RPMI8226 (cell line): Measurements from ENCODE around the gene ZNF407.

Experiments
- DNase-seq: peaks from one replicate; pipeline ENCODE4 v3.0.0-alpha.2; 2015

ZNF407 gene

GRCh38 chr18:74834424-74835309 lies 237.0 kb downstream of the ZNF407 start:
- DNase-seq = no peak

GRCh38 chr18:74836296-74837139 lies 238.8 kb downstream of the ZNF407 start:
- DNase-seq = peak; percentile 24

- no peak for DNase-seq
Observed at GRCh38 chr18:74840492-74841167, 243.0 kb downstream of the ZNF407 start.

GRCh38 chr18:74841248-74841647 lies 243.6 kb downstream of the ZNF407 start:
- DNase-seq = no peak

- no peak for DNase-seq
Observed at GRCh38 chr18:74849301-74849700, 251.6 kb downstream of the ZNF407 start.

- DNase-seq = no peak
Observed at GRCh38 chr18:74856434-74856833, 258.8 kb downstream of the ZNF407 start.

- DNase-seq = no peak
Observed at GRCh38 chr18:74856928-74857327, 259.3 kb downstream of the ZNF407 start.

- no peak for DNase-seq
Observed at GRCh38 chr18:74857901-74858300, 260.2 kb downstream of the ZNF407 start.

GRCh38 chr18:74861154-74861553 lies 263.5 kb downstream of the ZNF407 start:
- no peak for DNase-seq

- no peak for DNase-seq
Observed at GRCh38 chr18:74862094-74862493, 264.4 kb downstream of the ZNF407 start.

GRCh38 chr18:74866577-74866976 lies 268.9 kb downstream of the ZNF407 start:
- DNase-seq = no peak

GRCh38 chr18:74868461-74868860 lies 270.8 kb downstream of the ZNF407 start:
- no peak for DNase-seq

GRCh38 chr18:74869904-74870863 lies 272.5 kb downstream of the ZNF407 start:
- DNase-seq = no peak

- DNase-seq = no peak
Observed at GRCh38 chr18:74870950-74871349, 273.3 kb downstream of the ZNF407 start.

GRCh38 chr18:74873629-74874028 lies 276.0 kb downstream of the ZNF407 start:
- DNase-seq = no peak

- DNase-seq = no peak
Observed at GRCh38 chr18:74874351-74874750, 276.7 kb downstream of the ZNF407 start.

- no peak for DNase-seq
Observed at GRCh38 chr18:74876630-74877243, 279.1 kb downstream of the ZNF407 start.

GRCh38 chr18:74878267-74878666 lies 280.6 kb downstream of the ZNF407 start:
- DNase-seq = no peak

GRCh38 chr18:74880706-74881278 lies 283.1 kb downstream of the ZNF407 start:
- DNase-seq = no peak

- no peak for DNase-seq
Observed at GRCh38 chr18:74892066-74892627, 294.5 kb downstream of the ZNF407 start.

GRCh38 chr18:74895686-74896085 lies 298.0 kb downstream of the ZNF407 start:
- no peak for DNase-seq
